IMR-90 (cell line): ENCODE results near the gene RORC. TPM values are rescaled to one million over a fixed set of nuclear protein-coding genes. Genes with fewer than 3 reads are reported as not detected.

Experiments used
- ATAC-seq: fragments of 200-7000 bp; cut with Tn5 transposase; 2 replicates; pipeline ENCODE4 v1.9.1; 2020; ENCODE audit warnings: low read depth, mild to moderate bottlenecking, moderate library complexity
- BruUV-seq: library from RNA; stranded (reverse); fragments of 400-500 nt; replicated peaks from 2 replicates; lab custom pipeline; 2021; lab: Mats Ljungman, UMichigan
- CTCF ChIA-PET: fragments of 300-600 bp; formaldehyde crosslinking; extraction: SDS; loops from one replicate; lab custom pipeline; 2021; ENCODE audit warnings: antibody characterized with exemption; lab: Yijun Ruan, JAX
- POLR2A ChIA-PET: fragments of 300-600 bp; sonication (Branson Sonifier 250); formaldehyde crosslinking; loops from one replicate; lab custom pipeline; 2022; ENCODE audit warnings: antibody characterized with exemption; ENCODE audit not compliant: unreplicated experiment; lab: Charles Lee
- DNase-seq: peaks from one replicate; pipeline ENCODE4 v3.0.0; 2013
- H2AFZ ChIP-seq: replicated peaks from 2 replicates; pipeline ENCODE3; 2013; ENCODE audit warnings: low read length, mild to moderate bottlenecking; ENCODE audit not compliant: poor library complexity
- H2AK5ac ChIP-seq: 2 replicates; pipeline ENCODE4 v1.6.1; 2013; ENCODE audit warnings: low read depth, low read length, inconsistent platforms
- H2AK9ac ChIP-seq: replicated peaks from 2 replicates; pipeline ENCODE3; 2013; ENCODE audit warnings: mild to moderate bottlenecking, low read depth, low read length, moderate library complexity; ENCODE audit not compliant: poor library complexity
- H2BK120ac ChIP-seq: 2 replicates; pipeline ENCODE4 v1.6.1; 2013; ENCODE audit warnings: low read depth, low read length, inconsistent platforms
- H2BK15ac ChIP-seq: 3 replicates; pipeline ENCODE4 v1.6.1; 2013; ENCODE audit warnings: low read depth, low read length, inconsistent platforms
- H2BK20ac ChIP-seq: 2 replicates; pipeline ENCODE4 v1.6.1; 2013; ENCODE audit warnings: low read depth, mild to moderate bottlenecking, inconsistent platforms, low read length, moderate library complexity
- H2BK5ac ChIP-seq: 2 replicates; pipeline ENCODE4 v1.6.1; 2013; ENCODE audit warnings: mild to moderate bottlenecking, low read depth, low read length, inconsistent platforms; ENCODE audit not compliant: poor library complexity, severe bottlenecking
- H3K14ac ChIP-seq: replicated peaks from 2 replicates; pipeline ENCODE4 v1.6.1; 2013; ENCODE audit warnings: low read depth, low read length, inconsistent platforms
- H3K18ac ChIP-seq: 2 replicates; pipeline ENCODE4 v1.6.1; 2013; ENCODE audit warnings: low read depth, low read length, control low read depth
- H3K23ac ChIP-seq: 2 replicates; pipeline ENCODE4 v1.6.1; 2013; ENCODE audit warnings: low read depth, low read length, inconsistent platforms
- H3K27ac ChIP-seq: 2 replicates; pipeline ENCODE4 v1.5.1; 2013; ENCODE audit warnings: mild to moderate bottlenecking, control low read depth, low read length; ENCODE audit not compliant: insufficient read depth
- H3K27me3 ChIP-seq: 2 replicates; pipeline ENCODE4 v1.6.1; 2013; ENCODE audit warnings: low read length; ENCODE audit not compliant: control insufficient read depth, insufficient read depth
- H3K36me3 ChIP-seq: 2 replicates; pipeline ENCODE4 v1.6.1; 2013; ENCODE audit warnings: low read length, mixed read lengths; ENCODE audit not compliant: control insufficient read depth, insufficient read depth
- H3K4ac ChIP-seq: 2 replicates; pipeline ENCODE4 v1.6.1; 2013; ENCODE audit warnings: low read depth, low read length, inconsistent platforms
- H3K4me1 ChIP-seq: 2 replicates; pipeline ENCODE4 v1.6.1; 2013; ENCODE audit warnings: low read length, mixed read lengths; ENCODE audit not compliant: control insufficient read depth, insufficient read depth
- H3K4me2 ChIP-seq: 2 replicates; pipeline ENCODE4 v1.6.1; 2013; ENCODE audit warnings: low read depth, mild to moderate bottlenecking, control low read depth, low read length, moderate library complexity
- H3K4me3 ChIP-seq: 2 replicates; pipeline ENCODE4 v1.5.1; 2013; ENCODE audit warnings: low read depth, mild to moderate bottlenecking, control low read depth, low read length, moderate library complexity; ENCODE audit not compliant: insufficient read depth
- H3K56ac ChIP-seq: 2 replicates; pipeline ENCODE4 v1.6.1; 2013; ENCODE audit warnings: low read length, inconsistent platforms; ENCODE audit not compliant: insufficient read depth; ENCODE audit errors: extremely low read depth
- H3K79me1 ChIP-seq, 2 experiments: 2 replicates each; pipeline ENCODE4 v1.6.1; 2013; ENCODE audit warnings: low read length in 2 of 2, inconsistent platforms in 1 of 2, low read depth in 1 of 2
- H3K9ac ChIP-seq: 2 replicates; pipeline ENCODE4 v1.6.1; 2013; ENCODE audit warnings: low read depth, low read length, control low read depth
- H3K9me1 ChIP-seq: 2 replicates; pipeline ENCODE4 v1.6.1; 2013; ENCODE audit warnings: low read length, inconsistent platforms; ENCODE audit not compliant: insufficient read depth
- H3K9me3 ChIP-seq: 2 replicates; pipeline ENCODE4 v1.6.1; 2013; ENCODE audit warnings: low read length; ENCODE audit not compliant: control insufficient read depth, insufficient read depth
- H4K20me1 ChIP-seq: 2 replicates; pipeline ENCODE4 v1.6.1; 2013; ENCODE audit warnings: low read length, inconsistent platforms; ENCODE audit not compliant: insufficient read depth
- H4K5ac ChIP-seq: 2 replicates; pipeline ENCODE4 v1.6.1; 2013; ENCODE audit warnings: mild to moderate bottlenecking, low read depth, low read length, control low read depth
- H4K8ac ChIP-seq, 2 experiments: 2 replicates each; pipeline ENCODE4 v1.6.1; 2013; ENCODE audit warnings: low read depth in 2 of 2, low read length in 2 of 2, control low read depth in 1 of 2, inconsistent platforms in 1 of 2
- H4K91ac ChIP-seq: 2 replicates; pipeline ENCODE4 v1.6.1; 2013; ENCODE audit warnings: low read depth, low read length, inconsistent platforms; ENCODE audit not compliant: insufficient read depth
- CEBPB ChIP-seq: IDR thresholded peaks from 2 replicates; pipeline ENCODE4 v1.6.1; 2012; ENCODE audit warnings: low read depth, low read length, improper control_type of control experiment
- CHD1 ChIP-seq: IDR thresholded peaks from 2 replicates; pipeline ENCODE4 v1.6.1; 2012; ENCODE audit warnings: low read depth, low read length, improper control_type of control experiment
- MXI1 ChIP-seq: IDR thresholded peaks from 2 replicates; pipeline ENCODE4 v1.6.1; 2012; ENCODE audit warnings: low read depth, mild to moderate bottlenecking, low read length, moderate library complexity, borderline replicate concordance
- NFE2L2 ChIP-seq: fragments of 150-350 bp; IDR thresholded peaks from 2 replicates; pipeline ENCODE4 v1.6.1; 2016; ENCODE audit warnings: low read depth, mild to moderate bottlenecking, low read length
- POLR2A ChIP-seq: IDR thresholded peaks from 2 replicates; pipeline ENCODE4 v1.6.1; 2012; ENCODE audit warnings: mild to moderate bottlenecking, low read depth, low read length
- RAD21 ChIP-seq: IDR thresholded peaks from 2 replicates; pipeline ENCODE4 v1.6.1; 2012; ENCODE audit warnings: low read length, improper control_type of control experiment
- RCOR1 ChIP-seq: IDR thresholded peaks from 2 replicates; pipeline ENCODE4 v1.6.1; 2012; ENCODE audit warnings: mild to moderate bottlenecking, low read length, improper control_type of control experiment; ENCODE audit not compliant: insufficient replicate concordance
- SMC3 ChIP-seq: fragments of 150-350 bp; IDR thresholded peaks from 2 replicates; pipeline ENCODE4 v1.6.1; 2016; ENCODE audit warnings: low read depth, mild to moderate bottlenecking, antibody characterized with exemption, low read length, moderate library complexity
- WGBS, 2 experiments: methylation state at CpG; one replicate each; pipeline versions ENCODE4 v1.1.5 to v1.1.7; 2013; ENCODE audit warnings: missing lambda C conversion rate in 2 of 2; ENCODE audit not compliant: insufficient read length in 1 of 2; ENCODE audit errors: extremely low coverage in 2 of 2; 5-methylcytosine and 5-hydroxymethylcytosine counted together
- dilution Hi-C: fragments of 300-500 bp; cut with HindIII; formaldehyde crosslinking; loops from one replicate; pipeline ENCODE4 v1.14.3; 2018; ENCODE audit warnings: low sequenced_read_pairs; ENCODE audit not compliant: unreplicated experiment
- in situ Hi-C: fragments of 300-500 bp; cut with MboI; formaldehyde crosslinking; loops from 3 replicates; pipeline ENCODE4 v1.14.3; 2019; ENCODE audit warnings: low sequenced_read_pairs, inconsistent platforms, mixed read lengths
- intact Hi-C: fragments of 100-400 bp; cut with micrococcal nuclease; formaldehyde crosslinking; loops from 2 replicates; pipeline ENCODE4 v1.10.0; 2022
- polyA plus RNA-seq, 3 experiments: library from polyadenylated mRNA; depleted of rRNA; stranded (reverse); fragments of >200 nt; gene quantifications; 2 replicates each; pipeline ENCODE4 v1.2.3, GENCODE V29; 2012; ENCODE audit warnings: low replicate concordance in 1 of 3
- total RNA-seq: library from RNA; depleted of rRNA; stranded (reverse); fragments of >200 nt; gene quantifications from 2 replicates; pipeline ENCODE4 v1.2.3, GENCODE V29; 2012
- TF ChIP-seq, protein P1 (sequence below): fragments of 150-350 bp; IDR thresholded peaks from 2 replicates; pipeline ENCODE4 v1.6.1; 2017; ENCODE audit warnings: mild to moderate bottlenecking, antibody characterized with exemption, low read length, low read depth
- TF ChIP-seq, protein P2 (sequence below): conservative IDR thresholded peaks from 2 replicates; pipeline ENCODE4 v1.5.1; 2012; ENCODE audit warnings: mild to moderate bottlenecking, low read depth, low read length, improper control_type of control experiment
- TF ChIP-seq, protein P3 (sequence below): fragments of 150-350 bp; IDR thresholded peaks from 2 replicates; pipeline ENCODE4 v1.6.1; 2016; ENCODE audit warnings: low read depth, mild to moderate bottlenecking, low read length, moderate library complexity, borderline replicate concordance

Gene RORC
- total and polyA plus RNA-seq, 2 of the 4 experiments (the other 2 are of a cell fraction) = not detected

DNA sequence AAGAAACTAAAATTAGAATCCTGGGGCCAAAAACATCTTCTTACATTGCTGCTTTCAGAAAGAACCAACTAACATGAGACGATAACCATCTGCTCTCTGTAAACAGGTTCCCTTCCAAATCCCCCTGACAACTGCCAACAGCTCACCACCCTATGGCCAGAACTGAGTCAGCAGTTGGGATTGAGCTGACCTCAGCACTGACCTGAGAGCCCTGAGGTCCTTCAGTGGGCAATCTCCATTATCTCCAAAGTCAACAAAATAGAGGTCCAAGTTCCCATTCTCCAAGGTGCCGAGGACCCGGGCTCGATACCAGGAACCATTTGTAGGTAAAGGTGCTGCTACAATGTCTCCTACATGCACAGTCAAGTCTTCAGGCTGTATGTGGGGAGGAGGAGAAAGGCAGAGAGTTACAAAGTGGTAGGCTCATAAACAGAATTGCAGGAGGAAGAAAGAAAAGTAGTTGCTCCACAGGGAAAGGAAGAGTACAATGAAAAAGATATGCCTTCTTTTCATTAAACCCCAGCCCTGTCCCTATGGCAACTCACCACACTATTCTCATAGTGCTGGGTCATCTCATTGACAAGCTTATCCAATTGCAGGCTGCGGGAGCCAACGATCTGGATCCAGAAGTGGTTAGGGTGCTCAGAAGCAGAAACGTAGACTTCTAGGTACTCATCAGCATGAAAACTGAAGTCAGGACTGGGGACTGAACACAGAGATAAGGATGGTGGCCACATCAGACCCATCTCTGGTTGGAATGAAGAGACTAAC, 55.5 kb downstream of the RORC start:
- ChIA-PET POLR2A (no interaction called here), CTCF (interaction anchor here (1.2 kb wide), 1 partner anchor 13 kb away, joined by 3 read pairs; no protein-coding TSS in a partner anchor)
- no peak for TF ChIP-seq RAD21
- TF ChIP-seq, protein P1, sequence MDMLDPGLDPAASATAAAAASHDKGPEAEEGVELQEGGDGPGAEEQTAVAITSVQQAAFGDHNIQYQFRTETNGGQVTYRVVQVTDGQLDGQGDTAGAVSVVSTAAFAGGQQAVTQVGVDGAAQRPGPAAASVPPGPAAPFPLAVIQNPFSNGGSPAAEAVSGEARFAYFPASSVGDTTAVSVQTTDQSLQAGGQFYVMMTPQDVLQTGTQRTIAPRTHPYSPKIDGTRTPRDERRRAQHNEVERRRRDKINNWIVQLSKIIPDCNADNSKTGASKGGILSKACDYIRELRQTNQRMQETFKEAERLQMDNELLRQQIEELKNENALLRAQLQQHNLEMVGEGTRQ = no peak
- TF ChIP-seq SMC3 = no peak
- no peak for TF ChIP-seq CHD1
- no peak for TF ChIP-seq MXI1
- no peak for TF ChIP-seq CEBPB
- TF ChIP-seq POLR2A = no peak
- TF ChIP-seq, protein P2, sequence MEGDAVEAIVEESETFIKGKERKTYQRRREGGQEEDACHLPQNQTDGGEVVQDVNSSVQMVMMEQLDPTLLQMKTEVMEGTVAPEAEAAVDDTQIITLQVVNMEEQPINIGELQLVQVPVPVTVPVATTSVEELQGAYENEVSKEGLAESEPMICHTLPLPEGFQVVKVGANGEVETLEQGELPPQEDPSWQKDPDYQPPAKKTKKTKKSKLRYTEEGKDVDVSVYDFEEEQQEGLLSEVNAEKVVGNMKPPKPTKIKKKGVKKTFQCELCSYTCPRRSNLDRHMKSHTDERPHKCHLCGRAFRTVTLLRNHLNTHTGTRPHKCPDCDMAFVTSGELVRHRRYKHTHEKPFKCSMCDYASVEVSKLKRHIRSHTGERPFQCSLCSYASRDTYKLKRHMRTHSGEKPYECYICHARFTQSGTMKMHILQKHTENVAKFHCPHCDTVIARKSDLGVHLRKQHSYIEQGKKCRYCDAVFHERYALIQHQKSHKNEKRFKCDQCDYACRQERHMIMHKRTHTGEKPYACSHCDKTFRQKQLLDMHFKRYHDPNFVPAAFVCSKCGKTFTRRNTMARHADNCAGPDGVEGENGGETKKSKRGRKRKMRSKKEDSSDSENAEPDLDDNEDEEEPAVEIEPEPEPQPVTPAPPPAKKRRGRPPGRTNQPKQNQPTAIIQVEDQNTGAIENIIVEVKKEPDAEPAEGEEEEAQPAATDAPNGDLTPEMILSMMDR = no peak
- TF ChIP-seq, protein P3, sequence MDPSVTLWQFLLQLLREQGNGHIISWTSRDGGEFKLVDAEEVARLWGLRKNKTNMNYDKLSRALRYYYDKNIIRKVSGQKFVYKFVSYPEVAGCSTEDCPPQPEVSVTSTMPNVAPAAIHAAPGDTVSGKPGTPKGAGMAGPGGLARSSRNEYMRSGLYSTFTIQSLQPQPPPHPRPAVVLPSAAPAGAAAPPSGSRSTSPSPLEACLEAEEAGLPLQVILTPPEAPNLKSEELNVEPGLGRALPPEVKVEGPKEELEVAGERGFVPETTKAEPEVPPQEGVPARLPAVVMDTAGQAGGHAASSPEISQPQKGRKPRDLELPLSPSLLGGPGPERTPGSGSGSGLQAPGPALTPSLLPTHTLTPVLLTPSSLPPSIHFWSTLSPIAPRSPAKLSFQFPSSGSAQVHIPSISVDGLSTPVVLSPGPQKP = no peak
- TF ChIP-seq RCOR1 = no peak
- TF ChIP-seq NFE2L2 = no peak
- in situ Hi-C loops = no loop called here
- no peaks in the 10 kb centered on the region; the same call in 1 of the 2 replicates for H3K27me3 ChIP-seq
- intact Hi-C loops = no loop called here
- no peak overlapping the region for H3K4me2 ChIP-seq
- no peak overlapping the region for H3K56ac ChIP-seq
- no peak overlapping the region for H2AK9ac ChIP-seq
- no peak overlapping the region for H2BK120ac ChIP-seq
- H4K8ac ChIP-seq = no peak overlapping the region
- no peak overlapping the region for H3K4ac ChIP-seq
- no peaks in the 10 kb centered on the region for H4K20me1 ChIP-seq
- H3K4me1 ChIP-seq = no peaks in the 10 kb centered on the region
- no peak overlapping the region for H3K18ac ChIP-seq
- 67% methylated on average over 1 of the region's 7 CpGs; no CpG with 5 or more reads in 1 of the 2 experiments for WGBS, 2 experiments
- H3K9ac ChIP-seq = no peak overlapping the region
- no peak for DNase-seq
- dilution Hi-C loops = loop anchor here (25.0 kb wide), 1 partner anchor 111 kb away; no protein-coding TSS in a partner anchor
- H2AK5ac ChIP-seq = no peak overlapping the region
- no peak overlapping the region for H4K5ac ChIP-seq
- ATAC-seq = no peak
- H3K4me3 ChIP-seq = no peak overlapping the region
- no TSS peak for BruUV-seq
- H2BK20ac ChIP-seq = no peak overlapping the region
- H2AFZ ChIP-seq = no peak overlapping the region
- no peak overlapping the region for H3K27ac ChIP-seq
- no peak overlapping the region for H4K91ac ChIP-seq
- H3K23ac ChIP-seq = no peak overlapping the region
- H3K9me1 ChIP-seq = no peaks in the 10 kb centered on the region; the same call in 1 of the 2 replicates
- no peak overlapping the region for H2BK5ac ChIP-seq
- no peak overlapping the region for H3K14ac ChIP-seq
- H3K36me3 ChIP-seq = no peaks in the 10 kb centered on the region
- H2BK15ac ChIP-seq = no peak overlapping the region
- H3K79me1 ChIP-seq = no peaks in the 10 kb centered on the region
- no peaks in the 10 kb centered on the region for H3K9me3 ChIP-seq
